Nephron (organoid): ENCODE results near the gene IVNS1ABP.

Source experiments
- H3K27ac Mint-ChIP-seq, 3 experiments: 2 replicates each; pipeline ENCODE4 v1.8.0; 2020; ENCODE audit warnings: mixed read lengths in 3 of 3, mild to moderate bottlenecking in 2 of 3, moderate library complexity in 1 of 3
- H3K27me3 Mint-ChIP-seq: 2 replicates; pipeline ENCODE4 v1.8.0; 2021; ENCODE audit warnings: low read depth, mild to moderate bottlenecking, moderate library complexity, mixed read lengths
- H3K36me3 Mint-ChIP-seq: 2 replicates; pipeline ENCODE4 v1.8.0; 2020; ENCODE audit warnings: low read depth, mixed read lengths
- H3K4me1 Mint-ChIP-seq: 2 replicates; pipeline ENCODE4 v1.8.0; 2020; ENCODE audit warnings: mixed read lengths
- H3K4me3 Mint-ChIP-seq, 3 experiments: 2 replicates each; pipeline ENCODE4 v1.8.0; 2020; ENCODE audit warnings: mild to moderate bottlenecking in 3 of 3, mixed read lengths in 3 of 3, moderate library complexity in 2 of 3
- H3K9me3 Mint-ChIP-seq: 2 replicates; pipeline ENCODE4 v1.8.0; 2020; ENCODE audit warnings: mixed read lengths
- TF ChIP-seq, protein P1 (sequence below), 3 experiments: fragments of 200-600 bp; sonication (generic); IDR thresholded peaks; one replicate each; pipeline ENCODE4 v1.5.0; 2021; ENCODE audit warnings: antibody characterized with exemption in 3 of 3; ENCODE audit not compliant: unreplicated experiment in 3 of 3

The IVNS1ABP gene

DNA sequence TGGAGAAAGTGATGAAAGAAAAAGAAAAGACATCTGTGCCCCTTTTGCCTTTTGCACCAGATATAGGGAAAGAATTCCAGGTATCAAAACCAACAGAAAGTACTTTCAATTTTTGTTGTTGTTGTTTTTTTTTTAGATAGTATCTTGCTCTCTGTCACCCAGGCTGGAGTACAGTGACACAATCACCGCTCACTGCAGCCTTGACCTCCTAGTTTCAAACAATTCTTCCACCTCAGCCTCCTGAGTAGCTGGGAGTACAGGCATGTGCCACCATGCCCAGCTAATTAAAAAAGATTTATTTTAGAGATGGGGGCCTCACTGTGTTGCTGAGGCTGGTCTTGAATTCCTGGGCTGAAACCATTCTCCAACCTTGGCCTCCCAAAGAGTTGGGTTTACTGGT lies 31.3 kb upstream of the IVNS1ABP start:
- Mint-ChIP-seq H3K27me3 (no peaks in the 10 kb centered on the region), H3K36me3 (no peaks in the 10 kb centered on the region), H3K27ac (no peak overlapping the region), H3K4me3 (no peak overlapping the region), H3K9me3 (no peaks in the 10 kb centered on the region), H3K4me1 (peaks cover 30% of the 10 kb centered on the region)
- TF ChIP-seq, protein P1, sequence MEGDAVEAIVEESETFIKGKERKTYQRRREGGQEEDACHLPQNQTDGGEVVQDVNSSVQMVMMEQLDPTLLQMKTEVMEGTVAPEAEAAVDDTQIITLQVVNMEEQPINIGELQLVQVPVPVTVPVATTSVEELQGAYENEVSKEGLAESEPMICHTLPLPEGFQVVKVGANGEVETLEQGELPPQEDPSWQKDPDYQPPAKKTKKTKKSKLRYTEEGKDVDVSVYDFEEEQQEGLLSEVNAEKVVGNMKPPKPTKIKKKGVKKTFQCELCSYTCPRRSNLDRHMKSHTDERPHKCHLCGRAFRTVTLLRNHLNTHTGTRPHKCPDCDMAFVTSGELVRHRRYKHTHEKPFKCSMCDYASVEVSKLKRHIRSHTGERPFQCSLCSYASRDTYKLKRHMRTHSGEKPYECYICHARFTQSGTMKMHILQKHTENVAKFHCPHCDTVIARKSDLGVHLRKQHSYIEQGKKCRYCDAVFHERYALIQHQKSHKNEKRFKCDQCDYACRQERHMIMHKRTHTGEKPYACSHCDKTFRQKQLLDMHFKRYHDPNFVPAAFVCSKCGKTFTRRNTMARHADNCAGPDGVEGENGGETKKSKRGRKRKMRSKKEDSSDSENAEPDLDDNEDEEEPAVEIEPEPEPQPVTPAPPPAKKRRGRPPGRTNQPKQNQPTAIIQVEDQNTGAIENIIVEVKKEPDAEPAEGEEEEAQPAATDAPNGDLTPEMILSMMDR (IDR thresholded peaks at IDR 0.05; ENCODE audit: unreplicated experiment in 3 of 3), result no peak

DNA sequence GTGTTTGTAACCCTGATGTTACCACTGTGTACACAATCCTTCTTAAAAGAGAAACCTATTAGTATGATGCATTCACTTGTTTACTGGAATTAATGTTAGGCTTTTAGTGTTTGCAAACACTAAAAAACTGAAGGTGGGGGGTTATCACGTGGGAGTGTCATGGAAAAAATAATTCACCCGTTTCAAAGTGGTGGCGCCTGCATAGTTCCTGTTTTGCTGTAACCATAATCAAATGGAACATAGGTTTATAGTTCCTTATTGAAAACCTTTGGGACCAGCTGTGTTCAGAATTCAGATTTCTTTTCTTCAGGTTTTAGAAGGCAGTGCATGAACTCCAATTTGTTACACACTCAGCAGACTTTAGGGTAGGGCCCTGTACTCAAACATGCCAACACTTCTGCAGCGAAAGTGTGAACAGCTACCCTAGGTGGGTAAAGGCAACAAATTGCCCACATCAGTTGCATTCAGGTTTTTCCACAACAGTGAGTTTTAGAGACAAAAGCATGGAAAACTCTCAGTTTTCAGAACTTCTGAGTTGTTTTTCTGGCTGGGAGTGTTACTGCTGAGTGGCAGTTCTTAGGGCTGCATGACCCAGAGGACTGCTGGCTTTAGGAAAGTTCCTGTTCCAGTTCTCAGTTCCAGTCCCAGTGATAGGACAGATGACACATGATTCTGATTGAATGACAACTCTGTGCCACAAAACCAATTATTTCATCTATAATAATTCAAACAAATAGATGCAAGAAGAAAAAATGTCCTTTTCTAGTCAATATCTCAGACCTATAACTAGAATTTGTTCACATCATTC lies 29.1 kb upstream of the IVNS1ABP start:
- TF ChIP-seq, protein P1 (IDR thresholded peaks at IDR 0.05; ENCODE audit: unreplicated experiment in 3 of 3), result no peak
- Mint-ChIP-seq H3K27ac (no peak overlapping the region), H3K4me1 (peaks cover 12% of the 10 kb centered on the region), H3K4me3 (no peak overlapping the region), H3K27me3 (no peaks in the 10 kb centered on the region), H3K9me3 (no peaks in the 10 kb centered on the region), H3K36me3 (no peaks in the 10 kb centered on the region)

DNA sequence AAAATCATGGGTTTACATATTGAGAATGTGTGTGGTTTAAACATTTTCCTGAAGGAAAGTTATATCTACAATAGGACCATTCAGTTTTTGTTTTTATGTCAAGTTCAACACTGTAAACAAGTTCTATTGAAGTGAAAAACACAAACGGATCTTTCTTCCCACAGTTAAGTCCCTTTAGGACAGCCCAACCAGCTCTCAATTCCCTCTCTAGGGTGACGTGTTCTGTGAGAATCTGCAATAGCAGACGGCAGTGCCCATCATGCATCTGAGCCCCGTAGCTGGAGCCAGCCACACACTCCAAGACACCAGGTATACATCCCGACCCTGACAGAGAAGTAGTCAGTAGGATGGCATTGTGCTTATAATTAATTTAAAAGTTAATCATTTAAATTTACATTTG lies 26.3 kb upstream of the IVNS1ABP start:
- no peaks in the 10 kb centered on the region for H3K36me3 Mint-ChIP-seq
- no peaks in the 10 kb centered on the region for H3K27me3 Mint-ChIP-seq
- TF ChIP-seq, protein P1 (IDR thresholded peaks at IDR 0.05; ENCODE audit: unreplicated experiment in 3 of 3), result no peak
- no peaks in the 10 kb centered on the region for H3K9me3 Mint-ChIP-seq
- H3K4me1 Mint-ChIP-seq, result no peaks in the 10 kb centered on the region
- H3K4me3 Mint-ChIP-seq, result no peak overlapping the region
- H3K27ac Mint-ChIP-seq, result no peak overlapping the region

DNA sequence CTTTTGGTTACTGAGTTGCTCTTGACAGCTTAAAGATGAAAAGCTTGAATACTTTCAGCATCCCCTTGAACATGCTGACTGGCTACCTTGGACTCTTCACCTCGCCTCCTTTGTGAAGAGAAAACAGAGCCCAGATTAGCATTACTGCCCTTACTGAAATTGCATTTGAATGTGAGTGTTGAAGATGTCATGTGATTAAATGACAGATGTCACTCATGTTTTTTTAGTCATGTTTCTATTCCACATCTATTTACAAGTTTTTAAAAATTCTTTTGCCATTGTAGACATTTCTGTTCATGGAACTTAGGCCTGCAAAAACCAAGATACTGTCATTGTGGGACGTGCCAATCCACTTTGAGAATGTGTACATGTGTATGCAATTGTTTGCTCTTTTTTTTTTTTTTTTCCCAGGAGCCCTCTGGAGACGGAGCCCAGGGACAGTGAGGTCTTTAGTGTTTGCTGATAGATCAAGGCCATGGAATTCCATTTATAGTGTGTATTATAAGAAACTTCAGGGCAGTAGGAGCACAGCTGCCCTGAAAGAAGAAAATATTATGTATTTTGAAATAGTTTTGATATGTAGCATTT lies 25.7 kb upstream of the IVNS1ABP start:
- H3K27me3 Mint-ChIP-seq, result no peaks in the 10 kb centered on the region
- H3K9me3 Mint-ChIP-seq, result no peaks in the 10 kb centered on the region
- H3K27ac Mint-ChIP-seq, result no peak overlapping the region
- no peaks in the 10 kb centered on the region for H3K4me1 Mint-ChIP-seq
- no peak overlapping the region for H3K4me3 Mint-ChIP-seq
- TF ChIP-seq, protein P1 (IDR thresholded peaks at IDR 0.05; ENCODE audit: unreplicated experiment in 3 of 3), result no peak
- H3K36me3 Mint-ChIP-seq, result no peaks in the 10 kb centered on the region

DNA sequence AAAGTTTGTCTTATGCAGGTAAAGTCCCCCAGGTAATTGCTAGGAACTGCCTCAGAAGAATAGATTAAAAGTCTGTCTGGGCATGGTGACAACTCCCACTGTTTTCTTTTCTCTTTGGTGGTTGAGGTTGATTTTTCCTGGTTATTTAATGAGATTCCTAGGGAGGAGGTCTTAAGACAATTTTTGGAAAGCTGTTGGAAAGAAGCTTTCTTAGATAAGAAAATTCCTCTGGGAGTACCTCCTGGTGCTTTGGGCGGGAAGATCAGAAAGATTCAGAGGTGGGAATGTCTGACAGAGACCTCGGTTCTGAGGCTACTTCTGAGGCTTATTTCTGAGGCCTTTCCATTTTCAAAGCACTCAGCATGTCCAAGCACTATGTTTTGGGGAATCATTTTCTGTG lies 25.0 kb upstream of the IVNS1ABP start:
- Mint-ChIP-seq H3K27me3 (no peaks in the 10 kb centered on the region), H3K27ac (no peak overlapping the region), H3K4me1 (no peaks in the 10 kb centered on the region), H3K9me3 (no peaks in the 10 kb centered on the region), H3K36me3 (no peaks in the 10 kb centered on the region), H3K4me3 (no peak overlapping the region)
- TF ChIP-seq, protein P1 (IDR thresholded peaks at IDR 0.05; ENCODE audit: unreplicated experiment in 3 of 3), result no peak
